ENCODE measurements around the gene EYS.
"Not testable (repeated sequence)": the region's sequence is repeated elsewhere in the genome, so short reads cannot be mapped to it uniquely, and the experiment has no call there.

Gene EYS

GRCh38 chr6:65081756-65082155, 625.3 kb downstream of the EYS start:
- DNase-seq (ENCODE audit: low read depth): no peak

GRCh38 chr6:65075705-65076230, 631.3 kb downstream of the EYS start:
- DNase-seq (ENCODE audit: low read depth): no peak

GRCh38 chr6:65072500-65072899, 634.5 kb downstream of the EYS start:
- DNase-seq (ENCODE audit: low read depth): no peak

- no peak for DNase-seq (ENCODE audit: low read depth)
Measured at GRCh38 chr6:65071480-65071879, 635.5 kb downstream of the EYS start.

GRCh38 chr6:65064844-65065243, 642.2 kb downstream of the EYS start:
- no peak for DNase-seq (ENCODE audit: low read depth)

GRCh38 chr6:65059568-65059967, 647.5 kb downstream of the EYS start:
- no peak for DNase-seq (ENCODE audit: low read depth)

- DNase-seq (ENCODE audit: low read depth): no peak
Measured at GRCh38 chr6:65055545-65055944, 651.5 kb downstream of the EYS start.

GRCh38 chr6:65052626-65053025, 654.4 kb downstream of the EYS start:
- DNase-seq (ENCODE audit: low read depth): no peak

- no peak for DNase-seq (ENCODE audit: low read depth)
Measured at GRCh38 chr6:65045801-65046200, 661.2 kb downstream of the EYS start.

GRCh38 chr6:65014006-65014405, 693.0 kb downstream of the EYS start:
- DNase-seq (ENCODE audit: low read depth): no peak

GRCh38 chr6:65006788-65007187, 700.2 kb downstream of the EYS start:
- DNase-seq (ENCODE audit: low read depth): no peak

- no peak for DNase-seq (ENCODE audit: low read depth)
Measured at GRCh38 chr6:65004283-65004682, 702.7 kb downstream of the EYS start.

- not testable (repeated sequence) for DNase-seq (ENCODE audit: low read depth)
Measured at GRCh38 chr6:65002882-65003281, 704.1 kb downstream of the EYS start.

- DNase-seq (ENCODE audit: low read depth): no peak
Measured at GRCh38 chr6:65000815-65001214, 706.2 kb downstream of the EYS start.

- DNase-seq (ENCODE audit: low read depth): no peak
Measured at GRCh38 chr6:64998204-64998603, 708.8 kb downstream of the EYS start.

GRCh38 chr6:64996301-64996700, 710.7 kb downstream of the EYS start:
- no peak for DNase-seq (ENCODE audit: low read depth)

GRCh38 chr6:64990652-64991304, 716.2 kb downstream of the EYS start:
- no peak for DNase-seq (ENCODE audit: low read depth)

- no peak for DNase-seq (ENCODE audit: low read depth)
Measured at GRCh38 chr6:64988148-64988547, 718.9 kb downstream of the EYS start.

GRCh38 chr6:64987066-64987465, 720.0 kb downstream of the EYS start:
- DNase-seq (ENCODE audit: low read depth): no peak

- DNase-seq (ENCODE audit: low read depth): no peak
Measured at GRCh38 chr6:64985726-64986125, 721.3 kb downstream of the EYS start.

- no peak for DNase-seq (ENCODE audit: low read depth)
Measured at GRCh38 chr6:64984948-64985347, 722.1 kb downstream of the EYS start.

- no peak for DNase-seq (ENCODE audit: low read depth)
Measured at GRCh38 chr6:64983089-64983488, 723.9 kb downstream of the EYS start.

- DNase-seq (ENCODE audit: low read depth): no peak
Measured at GRCh38 chr6:64973142-64973541, 733.9 kb downstream of the EYS start.

GRCh38 chr6:64969139-64969538, 737.9 kb downstream of the EYS start:
- DNase-seq (ENCODE audit: low read depth): no peak

Measured in stimulated activated CD8-positive, alpha-beta memory T cell treated with anti-CD3 and anti-CD28 coated beads, Interleukin-15, amount 100 ng/mL, for 24 hours (primary cell).